GM18519 (cell line): ENCODE measurements around the gene KAT6B.

Experiments used
- ATAC-seq: cut with Tn5 transposase; IDR thresholded peaks from one replicate; pipeline ENCODE4 v1.9.1; 2021; ENCODE audit warnings: mild to moderate bottlenecking, moderate library complexity; ENCODE audit not compliant: unreplicated experiment, low FRiP score

The KAT6B gene

DNA sequence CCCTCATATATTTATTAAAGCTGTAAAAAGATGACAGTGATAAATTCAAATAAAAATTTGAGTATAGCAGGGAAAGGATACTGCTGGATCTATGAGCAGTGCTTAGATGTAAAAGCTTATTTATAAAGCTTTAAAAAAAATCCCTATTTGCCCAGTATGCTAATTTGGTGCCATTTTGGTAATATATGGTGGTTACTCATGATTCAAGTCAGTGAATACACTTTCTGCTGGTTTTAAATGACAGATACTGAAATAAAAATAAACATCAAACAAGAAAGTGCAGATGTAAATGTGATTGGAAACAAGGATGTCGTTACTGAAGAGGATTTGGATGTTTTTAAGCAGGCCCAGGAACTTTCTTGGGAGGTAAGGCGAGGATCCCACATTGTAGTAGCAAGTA, 150.7 kb downstream of the KAT6B start:
- no peak for ATAC-seq

DNA sequence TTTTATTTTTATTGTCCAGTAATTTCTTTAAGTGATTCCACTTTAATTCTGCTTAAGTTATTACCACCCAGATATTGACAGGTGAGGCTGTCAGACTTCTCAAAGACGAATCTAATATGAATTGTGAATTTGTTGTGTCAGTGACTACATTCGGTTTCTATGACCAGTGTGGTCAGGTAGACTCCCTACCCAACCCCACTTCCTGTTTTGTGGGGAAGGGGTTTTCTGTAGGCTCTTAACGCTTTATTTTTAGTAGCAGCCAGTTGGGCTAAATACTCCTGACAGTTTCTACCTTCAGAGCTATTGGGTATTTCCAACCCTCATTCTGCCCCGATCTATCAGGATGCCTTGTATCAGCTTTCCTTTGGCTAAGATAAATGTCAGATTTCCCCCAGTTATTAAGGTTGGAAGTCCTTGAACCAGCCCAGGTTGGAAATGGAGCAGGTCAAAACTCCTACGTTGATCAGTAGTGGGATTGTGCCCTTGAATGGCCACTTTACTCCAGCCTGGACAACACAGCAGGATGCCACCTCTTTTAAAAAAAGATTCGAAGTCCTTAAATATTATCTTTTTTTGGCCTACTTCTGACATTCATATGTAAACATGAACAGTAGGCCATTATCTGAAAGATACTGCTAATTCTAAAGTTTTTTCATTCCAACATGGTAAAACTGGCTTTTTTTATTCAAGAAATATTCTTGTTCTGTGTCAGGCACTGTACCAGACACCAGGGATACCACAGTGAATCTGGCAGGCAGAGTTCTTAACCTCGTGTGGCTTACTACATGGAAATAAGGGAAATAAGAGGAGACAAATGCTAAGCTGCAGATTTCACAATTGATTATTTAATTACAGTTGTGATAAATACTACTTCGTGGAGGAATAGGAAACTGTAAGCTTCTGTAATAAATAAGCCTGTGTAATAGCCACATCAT, 151.8 kb downstream of the KAT6B start:
- ATAC-seq: peak; percentile 65

DNA sequence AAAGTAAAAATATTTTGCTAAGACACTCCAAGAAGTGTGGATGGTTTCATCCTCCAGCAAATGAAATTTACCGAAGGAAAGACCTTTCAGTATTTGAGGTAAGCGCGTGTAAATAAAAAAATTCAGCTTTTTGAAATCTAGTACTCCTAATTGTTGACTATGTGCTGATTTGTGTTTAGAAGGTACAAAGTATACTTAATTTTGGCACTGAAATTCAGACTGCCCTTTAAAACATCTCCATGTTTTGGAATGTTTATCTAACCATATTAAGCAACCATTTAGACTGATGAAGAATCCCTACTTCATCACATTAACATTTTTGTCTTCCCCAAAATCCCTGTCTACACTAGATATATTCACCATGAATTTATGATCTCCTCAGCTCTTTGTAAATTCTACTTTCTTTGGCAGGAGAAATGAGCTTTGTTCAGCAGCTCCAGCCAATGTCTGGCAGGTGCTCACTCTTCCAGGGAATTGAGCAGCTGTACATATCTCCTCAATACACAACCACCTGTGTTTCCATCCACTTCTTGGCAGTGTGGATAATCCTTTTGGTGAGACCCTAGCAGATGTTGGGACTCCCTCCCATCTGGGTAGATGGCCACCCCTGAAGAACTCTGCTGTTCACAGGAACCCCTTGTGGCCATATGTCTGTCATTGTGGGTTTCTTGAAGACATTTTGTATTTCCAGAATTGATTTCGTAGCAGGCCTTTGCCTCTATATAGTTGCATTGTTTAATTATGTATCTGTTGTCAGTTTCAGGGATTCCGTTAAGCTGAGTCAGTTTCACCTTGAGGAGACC, 155.6 kb downstream of the KAT6B start:
- ATAC-seq: no peak

DNA sequence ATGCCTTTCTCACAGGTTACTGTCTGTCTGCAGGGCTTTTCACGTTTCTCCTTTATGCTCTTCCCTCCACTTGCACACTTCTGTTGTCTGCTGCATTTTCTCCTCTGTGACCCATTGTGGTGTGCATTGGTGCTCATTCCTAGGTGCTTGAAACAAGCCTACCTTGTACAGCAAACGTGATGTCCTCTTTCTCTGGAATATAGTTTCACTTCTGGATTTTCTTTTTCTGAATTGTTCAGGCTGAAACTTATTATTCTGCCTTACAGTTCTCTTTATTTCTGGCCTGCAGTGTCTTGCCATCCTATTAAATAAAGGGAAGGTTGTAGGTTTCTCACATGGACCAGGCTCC, 156.2 kb downstream of the KAT6B start:
- no peak for ATAC-seq

GRCh38 chr10:74983383-74983782, 157.0 kb downstream of the KAT6B start:
- no peak for ATAC-seq

DNA sequence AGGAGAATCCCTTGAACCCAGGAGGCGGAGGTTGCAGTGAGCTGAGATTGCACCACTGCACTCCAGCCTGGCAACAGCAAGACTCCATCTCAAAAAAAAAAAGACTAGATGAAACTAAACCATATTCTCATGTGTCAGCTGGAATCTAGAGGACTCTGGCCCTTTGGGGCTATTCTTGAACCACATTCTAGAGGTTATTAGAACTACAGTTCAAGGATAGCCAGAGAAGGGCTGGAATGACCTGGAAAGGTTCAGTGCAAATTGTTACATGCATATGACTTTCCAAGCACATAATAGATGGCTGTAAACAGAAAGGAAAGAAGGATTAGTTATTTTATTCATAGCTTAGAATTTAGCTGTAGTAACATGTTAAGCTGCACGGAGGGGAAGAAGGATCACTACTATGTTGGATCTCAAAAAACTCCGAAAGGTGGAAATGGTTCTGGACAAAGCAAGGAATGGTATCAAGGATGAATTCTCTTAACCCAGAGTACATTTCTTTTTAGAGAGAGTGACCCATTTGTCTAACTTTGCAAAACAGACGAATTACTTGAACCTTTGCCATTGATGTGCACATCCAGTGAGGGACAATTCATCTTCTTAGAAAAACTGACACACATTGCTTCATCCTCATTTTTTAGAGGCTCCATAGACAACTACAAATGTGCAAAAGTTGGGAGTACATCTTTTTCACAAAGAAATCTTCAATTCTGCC, 161.1 kb downstream of the KAT6B start:
- ATAC-seq: no peak

GRCh38 chr10:74988054-74988775, 161.8 kb downstream of the KAT6B start:
- ATAC-seq: no peak

- no peak for ATAC-seq
Observed at GRCh38 chr10:74988832-74989561, 162.6 kb downstream of the KAT6B start.

DNA sequence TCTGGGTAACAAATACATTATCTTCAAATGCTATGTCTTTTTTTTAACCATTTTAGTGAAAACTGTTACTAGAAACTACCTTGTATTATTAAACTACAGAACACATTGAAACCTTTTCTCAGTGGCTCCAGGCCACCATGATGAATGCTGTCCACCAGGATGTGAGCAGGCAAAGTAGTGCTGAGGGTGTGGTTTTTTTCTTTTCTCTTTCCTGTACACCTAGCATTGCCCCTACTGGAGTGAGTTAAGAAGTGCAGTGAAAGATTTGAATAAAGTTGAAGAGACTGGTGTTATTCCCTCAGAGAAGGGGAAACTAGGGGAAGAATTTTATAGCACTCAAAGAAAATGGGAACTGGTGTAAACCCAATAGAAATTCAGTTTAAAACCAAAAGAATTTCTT, 165.0 kb downstream of the KAT6B start:
- ATAC-seq: no peak

DNA sequence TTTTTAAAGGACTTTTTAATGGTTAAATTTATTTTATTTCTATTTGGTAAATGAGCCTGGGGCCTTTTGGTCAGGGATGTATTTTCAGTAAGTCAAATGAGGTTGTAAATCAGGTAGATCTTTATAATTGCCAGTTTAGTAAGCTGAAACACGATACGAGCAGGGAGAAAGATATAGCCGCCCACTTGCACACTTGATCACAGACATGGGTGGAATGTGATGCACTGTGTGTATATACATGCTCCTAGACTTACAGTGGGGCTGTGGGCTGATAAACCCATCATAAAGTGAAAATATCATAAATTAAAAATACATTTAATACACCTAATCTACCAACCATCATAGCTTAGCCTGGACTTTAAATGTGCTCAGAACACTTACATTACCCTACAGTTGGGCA, 165.7 kb downstream of the KAT6B start:
- no peak for ATAC-seq

DNA sequence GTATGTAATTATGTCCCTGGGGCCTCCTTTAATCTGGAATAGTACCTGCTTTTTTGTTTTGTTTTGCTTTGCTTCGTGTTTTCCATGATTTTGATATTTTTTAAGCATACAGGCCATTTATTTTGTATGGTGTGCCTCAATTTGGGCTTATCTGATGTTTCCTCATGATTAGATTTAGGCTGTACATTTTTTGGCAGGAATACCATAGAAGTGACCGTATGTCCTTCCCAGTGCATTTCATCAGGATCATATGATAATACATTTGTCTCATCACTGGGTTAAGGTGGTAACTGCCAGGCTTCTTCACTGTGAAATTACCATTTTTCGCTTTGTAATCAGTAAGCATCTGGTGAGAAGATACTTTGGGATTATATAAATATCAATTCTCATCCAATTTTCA, 167.2 kb downstream of the KAT6B start:
- ATAC-seq: no peak

DNA sequence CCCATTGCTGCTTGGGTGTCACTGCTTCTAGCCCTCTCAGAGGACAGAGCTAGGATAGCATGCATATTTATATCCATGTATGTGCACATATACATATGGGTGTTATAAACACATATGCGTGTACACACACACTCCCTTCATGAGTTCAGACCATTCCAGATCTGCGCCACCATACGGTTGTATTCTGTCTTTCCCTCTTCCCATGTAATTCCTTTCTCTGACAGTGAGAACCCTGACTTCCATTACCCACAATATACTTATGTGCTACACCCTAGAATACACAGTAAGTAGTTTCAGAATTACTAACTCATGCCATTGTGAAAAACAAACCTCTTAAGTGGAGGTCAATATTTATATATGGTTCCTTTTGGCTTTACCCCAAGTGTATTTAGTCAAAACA, 168.5 kb downstream of the KAT6B start:
- ATAC-seq: no peak

DNA sequence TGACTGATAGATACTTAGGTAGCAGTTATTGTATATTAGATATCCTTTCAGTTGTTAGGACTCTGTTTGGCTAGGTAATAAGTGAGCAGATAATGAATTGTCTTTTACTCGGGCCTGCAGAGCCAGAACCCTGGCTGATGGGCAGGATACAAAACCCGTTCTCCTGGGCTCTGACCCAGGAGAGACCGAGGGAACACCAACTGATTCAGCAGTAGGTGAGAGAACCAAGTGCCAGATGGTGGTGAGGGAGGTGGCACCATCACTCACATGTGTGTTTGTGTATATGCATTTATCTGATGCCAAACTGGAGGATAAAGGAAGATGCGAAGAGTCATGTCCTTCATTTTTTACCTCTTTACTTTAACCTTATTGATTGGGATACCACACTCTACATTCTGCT, 169.4 kb downstream of the KAT6B start:
- ATAC-seq: no peak

DNA sequence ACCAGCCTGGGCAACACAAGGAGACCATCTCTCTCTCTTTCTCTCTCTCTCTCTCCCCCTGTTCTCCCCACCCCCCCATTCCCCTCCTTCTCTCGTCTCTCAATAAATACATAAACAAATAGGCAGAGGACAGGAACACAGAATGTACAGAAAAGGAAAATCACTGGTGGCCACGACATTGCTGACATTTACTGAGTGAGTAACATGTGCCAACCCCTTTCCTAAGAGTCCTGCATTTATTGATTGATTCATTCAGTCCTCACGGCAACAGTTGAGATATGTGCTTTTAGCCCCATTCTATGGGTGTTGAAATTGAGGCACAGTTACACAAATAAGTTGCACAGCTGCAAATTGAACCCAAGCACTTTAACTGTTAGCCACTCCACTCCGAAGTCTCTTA, 170.8 kb downstream of the KAT6B start:
- no peak for ATAC-seq

GRCh38 chr10:75000748-75001321, 174.4 kb downstream of the KAT6B start:
- peak; percentile 82 for ATAC-seq

- no peak for ATAC-seq
Observed at GRCh38 chr10:75001715-75002350, 175.4 kb downstream of the KAT6B start.

DNA sequence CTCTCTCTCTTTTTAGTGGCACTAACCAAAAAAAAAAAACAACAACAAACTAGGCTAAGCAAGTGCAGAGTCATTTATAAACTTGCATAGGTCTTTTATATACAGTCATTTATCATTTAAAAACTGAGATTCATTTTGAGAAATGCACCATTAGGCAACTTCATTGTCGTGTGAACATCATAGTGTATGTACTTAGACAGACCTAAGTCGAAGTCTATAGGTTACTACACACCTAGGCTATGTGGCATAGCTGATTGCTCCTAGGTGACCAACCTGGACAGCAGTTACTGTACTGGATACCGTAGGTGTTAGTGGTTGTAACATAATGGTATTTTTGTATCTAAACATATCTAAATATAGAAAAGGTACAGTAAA, 175.9 kb downstream of the KAT6B start:
- ATAC-seq: no peak

- ATAC-seq: no peak
Observed at GRCh38 chr10:75002967-75003594, 176.7 kb downstream of the KAT6B start.

DNA sequence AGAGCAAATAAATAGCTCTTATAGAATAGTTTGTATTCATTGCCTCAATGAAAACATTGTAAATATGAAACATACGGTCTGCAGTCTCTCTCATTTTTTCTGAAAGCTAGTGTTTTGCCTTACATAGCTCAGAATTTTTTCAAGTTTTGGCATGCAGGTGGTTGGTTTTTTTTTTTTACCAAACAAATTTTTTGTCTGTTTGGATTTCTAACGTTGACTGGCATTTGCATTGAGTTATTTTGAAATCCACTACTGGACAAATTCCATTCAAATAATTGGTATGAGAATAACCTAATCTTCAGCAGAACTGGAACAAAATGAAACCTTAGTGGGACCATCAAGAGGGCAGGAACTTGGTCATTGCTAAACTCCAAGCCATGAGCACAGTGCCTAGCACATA, 177.5 kb downstream of the KAT6B start:
- no peak for ATAC-seq
